Activated CD8-positive, alpha-beta memory T cell treated with anti-CD3 and anti-CD28 coated beads, Interleukin-2, amount 10 ng/mL, durations not matched to agents 7 days and 5 days (primary cell): Measurements from ENCODE around the gene DPRX. TPM values are rescaled to one million over a fixed set of nuclear protein-coding genes. Genes with fewer than 3 reads are reported as not detected.
"Not testable (repeated sequence)": the region's sequence is repeated elsewhere in the genome, so short reads cannot be mapped to it uniquely, and the experiment has no call there.

Experiments used
- ATAC-seq: fragments of 150-1000 bp; cut with Tn5 transposase; one replicate; pipeline ENCODE4 v1.10.0; 2021; ENCODE audit warnings: moderate library complexity
- CTCF ChIA-PET: fragments of 350-600 bp; sonication (Branson Sonifier 250); formaldehyde crosslinking; loops from one replicate; lab custom pipeline; 2021; ENCODE audit warnings: antibody characterized with exemption; lab: Charles Lee
- DNase-seq: peaks from one replicate; pipeline ENCODE4 v3.0.0-alpha.2; 2020
- H3K27ac Mint-ChIP-seq: one replicate; pipeline ENCODE4 v1.8.0; 2021; ENCODE audit warnings: mild to moderate bottlenecking, mixed read lengths
- H3K27me3 Mint-ChIP-seq: one replicate; pipeline ENCODE4 v1.8.0; 2021; ENCODE audit warnings: mixed read lengths
- H3K36me3 Mint-ChIP-seq: one replicate; pipeline ENCODE4 v1.8.0; 2021; ENCODE audit warnings: mild to moderate bottlenecking, mixed read lengths
- H3K4me1 Mint-ChIP-seq: one replicate; pipeline ENCODE4 v1.8.0; 2021; ENCODE audit warnings: mixed read lengths
- H3K4me3 Mint-ChIP-seq: one replicate; pipeline ENCODE4 v1.8.0; 2021; ENCODE audit warnings: mild to moderate bottlenecking, moderate library complexity, mixed read lengths
- H3K9me3 Mint-ChIP-seq: one replicate; pipeline ENCODE4 v1.8.0; 2022; ENCODE audit warnings: low read depth, mixed read lengths
- microRNA-seq: library from miRNA; unstranded; fragments of <30 nt; microRNA quantifications from one replicate; pipeline ENCODE4 v1.2.0, GENCODE V29; 2022
- total RNA-seq, 2 experiments: library from RNA; stranded (reverse); gene quantifications; one replicate each; pipeline ENCODE4 v1.2.3, GENCODE V29; 2021

Gene DPRX
- total RNA-seq, 2 experiments from 2014 or later: not detected

- Mint-ChIP-seq H3K27me3 (no peaks in the 10 kb centered on the region), H3K36me3 (no peaks in the 10 kb centered on the region), H3K4me3 (no peak overlapping the region), H3K4me1 (no peaks in the 10 kb centered on the region), H3K27ac (no peak overlapping the region), H3K9me3 (peaks cover 20% of the 10 kb centered on the region)
- CTCF ChIA-PET: no interaction called here
- DNase-seq (no peak), ATAC-seq (no peak)
Measured at GRCh38 chr19:53657330-53657729, 25.5 kb downstream of the DPRX start.

GRCh38 chr19:53657778-53658177 lies 26.0 kb downstream of the DPRX start:
- CTCF ChIA-PET: no interaction called here
- H3K4me1 Mint-ChIP-seq: no peaks in the 10 kb centered on the region
- no peaks in the 10 kb centered on the region for H3K27me3 Mint-ChIP-seq
- peaks cover 21% of the 10 kb centered on the region for H3K9me3 Mint-ChIP-seq
- no peak for DNase-seq
- H3K4me3 Mint-ChIP-seq: no peak overlapping the region
- H3K36me3 Mint-ChIP-seq: no peaks in the 10 kb centered on the region
- no peak for ATAC-seq
- no peak overlapping the region for H3K27ac Mint-ChIP-seq

GRCh38 chr19:53659292-53659691 lies 27.5 kb downstream of the DPRX start:
- H3K36me3 Mint-ChIP-seq: no peaks in the 10 kb centered on the region
- H3K27me3 Mint-ChIP-seq: no peaks in the 10 kb centered on the region
- no peak for ATAC-seq
- no peak overlapping the region for H3K4me3 Mint-ChIP-seq
- DNase-seq: no peak
- CTCF ChIA-PET: interaction anchor here (1.0 kb wide), 1 partner anchor 14 kb away, joined by 3 read pairs; no protein-coding TSS in a partner anchor
- H3K9me3 Mint-ChIP-seq: peaks cover 21% of the 10 kb centered on the region
- H3K4me1 Mint-ChIP-seq: no peaks in the 10 kb centered on the region
- H3K27ac Mint-ChIP-seq: no peak overlapping the region

- H3K36me3 Mint-ChIP-seq: no peaks in the 10 kb centered on the region
- H3K9me3 Mint-ChIP-seq: peaks cover 18% of the 10 kb centered on the region
- no peak overlapping the region for H3K4me3 Mint-ChIP-seq
- CTCF ChIA-PET: no interaction called here
- H3K4me1 Mint-ChIP-seq: no peaks in the 10 kb centered on the region
- ATAC-seq (no peak), DNase-seq (no peak)
- no peaks in the 10 kb centered on the region for H3K27me3 Mint-ChIP-seq
- H3K27ac Mint-ChIP-seq: no peak overlapping the region
Measured at GRCh38 chr19:53660584-53660983, 28.8 kb downstream of the DPRX start.

- DNase-seq: no peak
- no peaks in the 10 kb centered on the region for H3K27me3 Mint-ChIP-seq
- no peaks in the 10 kb centered on the region for H3K4me1 Mint-ChIP-seq
- ATAC-seq: no peak
- H3K36me3 Mint-ChIP-seq: no peaks in the 10 kb centered on the region
- H3K9me3 Mint-ChIP-seq: peaks cover 15% of the 10 kb centered on the region
- no peak overlapping the region for H3K4me3 Mint-ChIP-seq
- CTCF ChIA-PET: no interaction called here
- no peak overlapping the region for H3K27ac Mint-ChIP-seq
Measured at GRCh38 chr19:53662209-53662608, 30.4 kb downstream of the DPRX start.

GRCh38 chr19:53664152-53664551 lies 32.4 kb downstream of the DPRX start:
- Mint-ChIP-seq H3K4me1 (no peaks in the 10 kb centered on the region), H3K9me3 (peaks cover 8% of the 10 kb centered on the region), H3K27ac (no peak overlapping the region), H3K4me3 (no peak overlapping the region), H3K36me3 (no peaks in the 10 kb centered on the region), H3K27me3 (no peaks in the 10 kb centered on the region)
- DNase-seq (no peak), ATAC-seq (no peak)
- CTCF ChIA-PET: no interaction called here

- Mint-ChIP-seq H3K27ac (no peak overlapping the region), H3K36me3 (no peaks in the 10 kb centered on the region), H3K4me3 (no peak overlapping the region), H3K9me3 (peaks cover 8% of the 10 kb centered on the region), H3K4me1 (no peaks in the 10 kb centered on the region), H3K27me3 (no peaks in the 10 kb centered on the region)
- DNase-seq (no peak), ATAC-seq (no peak)
- CTCF ChIA-PET: no interaction called here
Measured at GRCh38 chr19:53664760-53665159, 33.0 kb downstream of the DPRX start.

- CTCF ChIA-PET, H3K27ac Mint-ChIP-seq: not testable (repeated sequence)
Measured at GRCh38 chr19:53666331-53666730, 34.5 kb downstream of the DPRX start.

GRCh38 chr19:53668804-53669203 lies 37.0 kb downstream of the DPRX start:
- H3K36me3 Mint-ChIP-seq, H3K27ac Mint-ChIP-seq, H3K9me3 Mint-ChIP-seq, H3K4me1 Mint-ChIP-seq, DNase-seq, ATAC-seq, H3K4me3 Mint-ChIP-seq, CTCF ChIA-PET, H3K27me3 Mint-ChIP-seq: not testable (repeated sequence)

More at GRCh38 chr19:53666331-53666730, 34.5 kb downstream of the DPRX start:
- H3K4me1 Mint-ChIP-seq, H3K36me3 Mint-ChIP-seq, H3K27me3 Mint-ChIP-seq, H3K4me3 Mint-ChIP-seq, H3K9me3 Mint-ChIP-seq, DNase-seq, ATAC-seq: not testable (repeated sequence)

- no peak for ATAC-seq
- Mint-ChIP-seq H3K4me1 (no peaks in the 10 kb centered on the region), H3K9me3 (peaks cover 9% of the 10 kb centered on the region), H3K27ac (no peak overlapping the region), H3K27me3 (no peaks in the 10 kb centered on the region), H3K36me3 (no peaks in the 10 kb centered on the region), H3K4me3 (no peak overlapping the region)
- CTCF ChIA-PET: no interaction called here
- no peak for DNase-seq
Measured at GRCh38 chr19:53670345-53670744, 38.5 kb downstream of the DPRX start.

- DNase-seq: no peak
- H3K27ac Mint-ChIP-seq: no peak overlapping the region
Measured at GRCh38 chr19:53671663-53672062, 39.9 kb downstream of the DPRX start.

More at GRCh38 chr19:53671663-53672062, 39.9 kb downstream of the DPRX start:
- no peak for ATAC-seq
- Mint-ChIP-seq H3K4me1 (no peaks in the 10 kb centered on the region), H3K27me3 (no peaks in the 10 kb centered on the region), H3K4me3 (no peak overlapping the region), H3K36me3 (no peaks in the 10 kb centered on the region), H3K9me3 (peaks cover 9% of the 10 kb centered on the region)
- CTCF ChIA-PET: no interaction called here

Small RNA genes within 50 kb of the gene (microRNA-seq; reads per million reads assigned to microRNA genes)
- gene MIR1323: not detected
- not detected for gene MIR498
- gene MIR512-1: not detected
- gene MIR512-2: not detected
- not detected for gene MIR515-1
- gene MIR515-2: not detected
- gene MIR519C: not detected
- not detected for gene MIR519E
- not detected for gene MIR520E
- not detected for gene MIR520F

Other genes with a start within 250 kb of the DPRX start
- 10 to 100 TPM; 12.4 to 14.2 TPM for gene ZNF765, start 236.8 kb upstream of the DPRX start, total RNA-seq
- 10 to 100 TPM; 11.2 to 12.6 TPM for gene ZNF761, start 200.0 kb upstream of the DPRX start, total RNA-seq
- 1 to 10 TPM; 5.5 TPM for gene ZNF813, start 164.3 kb upstream of the DPRX start, total RNA-seq
- 10 to 100 TPM; 16.6 to 26.5 TPM for gene ZNF331, start 93.9 kb upstream of the DPRX start, total RNA-seq
- not detected for gene NLRP12, start 192.3 kb downstream of the DPRX start, total RNA-seq
- gene MYADM, start 235.9 kb downstream of the DPRX start, total RNA-seq: 10 to 100 TPM; 52.2 to 69.4 TPM